ENCODE measurements around the gene RMI1.

RMI1 gene

DNA sequence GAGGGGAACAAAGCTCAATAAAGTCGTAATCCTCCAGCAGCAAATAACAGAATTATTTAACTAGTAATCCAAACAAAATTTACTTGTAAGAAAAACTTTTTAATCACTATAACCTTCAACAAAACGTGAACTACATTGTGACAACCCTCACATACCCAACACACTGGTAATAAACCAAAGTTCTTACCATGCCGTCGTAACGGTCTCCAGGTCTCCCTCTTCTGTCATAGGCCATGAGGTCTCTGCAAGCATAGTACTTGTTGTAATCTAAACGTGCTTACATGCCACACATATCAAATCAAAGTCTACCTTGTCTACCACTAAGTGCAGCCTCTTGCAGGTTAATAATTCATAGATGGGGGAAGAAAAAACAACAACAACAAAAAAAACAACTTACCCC, 9.1 kb upstream of the RMI1 start:
- no peak for FAIRE-seq

DNA sequence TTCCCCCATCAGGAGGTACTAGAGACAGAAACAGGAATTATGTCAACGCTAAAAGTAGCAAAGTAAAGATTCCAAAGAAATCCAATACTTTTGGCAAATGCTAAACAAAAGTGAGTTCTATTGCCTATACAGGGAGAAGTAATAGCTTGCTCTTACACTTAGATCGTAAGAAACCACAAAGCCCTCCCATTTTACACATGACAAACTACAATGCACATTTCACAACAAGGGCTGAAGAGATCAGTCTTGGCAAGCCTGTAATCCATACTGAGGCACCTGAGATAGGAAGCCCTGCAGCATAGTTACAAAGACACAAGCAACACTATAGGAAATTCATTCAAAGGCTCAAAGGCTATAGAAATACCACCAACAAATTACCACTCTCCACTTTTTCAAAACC, 8.3 kb upstream of the RMI1 start:
- FAIRE-seq = no peak

DNA sequence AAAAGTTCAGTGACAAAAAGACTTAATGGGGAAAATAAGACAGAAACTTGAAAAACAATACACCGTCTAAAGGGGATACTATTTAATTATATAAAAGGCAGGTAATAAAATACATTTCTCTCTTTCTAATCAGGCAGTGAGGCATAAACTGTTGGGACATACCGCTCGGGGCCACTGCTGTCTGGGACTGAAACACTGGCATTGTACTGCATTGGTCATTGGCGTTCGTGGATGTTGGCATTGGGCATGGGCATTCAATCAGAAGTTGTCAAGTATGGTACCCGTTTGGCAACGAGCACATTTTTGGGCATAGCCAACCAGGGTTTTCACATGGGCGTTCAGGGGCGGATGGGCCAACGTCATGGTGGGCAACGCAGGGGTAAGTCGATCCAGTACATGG, 5.3 kb upstream of the RMI1 start:
- no peak for FAIRE-seq

DNA sequence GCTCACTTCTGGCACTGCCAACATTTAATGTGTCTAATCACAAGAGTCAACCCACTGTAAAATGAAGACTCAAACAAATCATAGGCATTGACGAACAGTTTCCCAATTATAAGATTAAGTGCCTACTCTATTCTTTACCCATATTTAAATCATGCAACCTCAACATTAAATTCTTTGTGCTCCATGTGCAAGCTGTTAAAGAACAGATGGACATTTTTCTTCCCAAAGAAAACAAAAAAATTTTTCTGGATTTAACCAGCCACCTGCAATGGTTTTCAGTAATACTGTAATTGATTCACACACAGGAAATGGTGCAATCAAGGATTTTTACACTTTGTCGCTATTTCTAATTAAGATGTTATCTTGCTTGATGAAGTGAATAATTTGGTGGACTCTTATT, 4.2 kb upstream of the RMI1 start:
- FAIRE-seq = no peak

DNA sequence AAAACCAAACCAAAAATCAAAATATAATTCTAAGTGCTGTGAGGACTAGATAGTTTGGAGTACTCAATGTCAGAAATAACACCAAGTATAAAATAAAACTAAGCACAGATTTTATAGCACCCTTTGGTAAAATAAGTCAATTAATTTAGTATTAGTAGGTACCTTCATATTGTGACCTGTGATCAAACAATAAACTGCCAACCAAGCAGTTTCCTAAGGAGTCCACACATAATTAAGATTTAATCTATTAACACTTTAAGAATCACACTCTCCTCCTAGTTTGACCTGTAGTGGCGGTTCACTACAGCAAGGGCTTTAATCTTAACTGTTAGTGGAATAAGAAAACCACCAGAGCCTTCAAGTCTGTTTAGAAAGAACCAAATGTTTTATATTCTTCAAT, 3.4 kb upstream of the RMI1 start:
- no peak for FAIRE-seq

DNA sequence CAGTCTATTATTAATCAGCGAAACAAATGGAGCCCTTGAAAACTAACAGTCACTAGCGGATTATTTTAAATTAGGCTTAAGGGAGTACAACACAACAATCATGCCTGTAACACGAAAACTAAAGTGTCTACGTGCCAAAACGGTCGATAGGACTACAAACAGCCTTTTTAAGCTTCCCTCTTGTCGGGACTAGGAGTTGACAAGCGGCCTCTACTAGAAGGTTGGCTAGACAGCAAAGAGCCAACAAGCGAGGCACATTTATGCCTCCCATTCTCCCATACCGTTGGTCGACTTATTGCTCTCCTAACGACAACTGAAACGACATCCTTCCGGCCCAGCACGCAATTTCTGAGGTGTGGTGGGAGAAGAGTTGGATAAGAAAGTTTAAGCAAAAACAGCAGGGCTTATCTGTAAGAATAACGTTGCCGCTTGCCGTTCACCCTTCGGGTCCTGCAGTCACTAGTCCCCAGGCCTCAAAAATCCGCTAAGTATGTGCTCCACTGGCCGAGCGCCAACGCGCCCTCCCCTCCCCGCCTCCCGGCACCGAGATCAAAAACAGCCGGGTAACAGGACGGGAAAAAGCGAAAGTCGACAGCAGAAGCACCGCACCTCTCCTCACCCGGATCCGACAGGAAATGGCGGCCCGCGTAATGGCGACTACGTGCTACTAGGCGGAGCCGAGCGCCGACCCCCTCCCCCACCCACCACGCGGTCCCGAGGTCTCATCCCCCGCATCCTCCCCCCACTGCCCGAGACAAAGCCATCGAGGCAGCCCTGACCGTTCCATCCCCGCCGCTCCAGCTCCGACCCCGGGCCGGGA, 1.4 kb upstream of the RMI1 start:
- no peak for FAIRE-seq

DNA sequence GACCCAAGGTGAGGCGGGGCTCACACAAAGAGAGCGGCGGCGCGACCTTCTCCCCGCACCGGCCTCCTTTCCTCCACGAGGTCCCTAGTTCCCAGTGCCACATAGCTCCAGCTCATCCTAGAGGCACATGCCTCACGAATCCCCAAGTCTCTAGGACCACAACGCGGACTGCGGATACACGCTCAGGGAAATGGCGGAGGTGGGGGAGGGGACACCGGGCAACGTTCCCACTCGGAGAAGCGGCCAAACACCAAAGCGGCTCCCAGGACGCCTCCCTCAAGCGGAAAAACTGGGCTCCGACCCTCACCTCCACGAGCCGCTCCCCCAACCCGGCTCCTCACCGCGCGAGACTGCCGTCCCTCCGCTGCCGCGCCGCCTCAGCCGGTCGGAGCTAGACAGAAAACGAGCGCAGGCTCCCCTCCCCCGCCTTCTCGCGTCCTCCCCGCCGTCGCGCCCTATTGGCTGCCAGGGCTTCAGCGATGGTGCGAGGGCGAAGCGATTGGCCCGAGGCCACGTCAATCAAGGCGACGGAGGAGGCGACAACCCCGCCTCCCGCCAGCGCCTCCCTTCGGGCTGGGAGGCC, 702 bp upstream of the RMI1 start, which contains the start of gene HNRNPK:
TSS of gene HNRNPK (minus strand) at position 404 of the 583 bp plus-strand sequence. CDS start 1,963 bp downstream, outside the sequence.
- peak; percentile 11 for FAIRE-seq

DNA sequence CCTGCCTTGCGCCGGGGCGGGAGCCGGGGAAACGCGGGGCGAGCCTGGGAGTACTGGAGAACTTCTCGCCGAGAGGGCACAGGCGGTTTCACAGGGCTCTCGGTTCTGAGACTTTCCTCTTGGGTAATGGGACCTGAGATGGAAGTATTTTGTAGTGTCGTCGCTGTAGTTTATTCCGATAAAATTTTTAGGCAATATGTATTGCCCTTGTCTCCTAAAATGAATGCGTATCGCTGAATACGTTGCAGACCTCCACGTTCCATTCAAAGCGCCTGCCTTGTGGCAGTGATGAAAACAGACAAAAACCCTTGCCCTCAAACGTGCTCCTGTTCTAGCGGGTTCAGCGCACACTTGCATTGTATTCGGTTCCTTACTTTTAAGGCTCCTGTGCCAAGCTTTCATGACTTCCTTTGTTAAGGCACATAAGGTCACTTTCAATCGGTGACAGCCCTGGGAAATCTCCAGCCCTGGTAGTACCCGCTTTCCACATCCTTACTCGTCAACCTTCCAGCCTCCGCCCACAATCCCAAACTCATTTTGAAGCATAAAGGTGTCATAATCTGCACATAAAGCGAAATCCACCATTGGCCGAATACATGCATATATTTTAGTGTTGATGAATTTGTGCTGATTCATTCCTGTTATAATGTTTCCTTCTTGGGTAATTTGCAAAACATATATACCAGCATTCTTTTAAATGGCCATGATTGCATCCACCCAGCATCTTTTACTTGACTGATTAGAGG, 694 bp downstream of the RMI1 start:
- no peak for FAIRE-seq

DNA sequence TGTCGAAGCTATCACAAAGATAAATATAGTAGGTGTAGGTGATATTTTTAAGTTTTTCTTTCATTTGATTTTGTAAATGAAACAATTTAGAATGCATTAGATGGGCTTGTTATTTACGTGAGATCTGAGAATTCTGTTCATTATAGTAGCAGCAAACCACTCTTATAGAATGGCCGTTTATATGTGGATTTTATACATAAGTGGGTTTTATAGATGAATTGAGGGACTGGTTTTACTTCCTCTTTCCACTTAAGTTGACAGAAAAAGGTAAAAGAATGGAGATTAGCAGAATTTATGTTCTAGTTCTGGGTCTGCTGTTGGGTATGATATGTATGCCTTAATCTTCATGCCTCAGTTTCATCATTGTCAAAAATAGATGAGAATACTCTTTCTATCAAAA, 5.6 kb downstream of the RMI1 start:
- no peak for FAIRE-seq

DNA sequence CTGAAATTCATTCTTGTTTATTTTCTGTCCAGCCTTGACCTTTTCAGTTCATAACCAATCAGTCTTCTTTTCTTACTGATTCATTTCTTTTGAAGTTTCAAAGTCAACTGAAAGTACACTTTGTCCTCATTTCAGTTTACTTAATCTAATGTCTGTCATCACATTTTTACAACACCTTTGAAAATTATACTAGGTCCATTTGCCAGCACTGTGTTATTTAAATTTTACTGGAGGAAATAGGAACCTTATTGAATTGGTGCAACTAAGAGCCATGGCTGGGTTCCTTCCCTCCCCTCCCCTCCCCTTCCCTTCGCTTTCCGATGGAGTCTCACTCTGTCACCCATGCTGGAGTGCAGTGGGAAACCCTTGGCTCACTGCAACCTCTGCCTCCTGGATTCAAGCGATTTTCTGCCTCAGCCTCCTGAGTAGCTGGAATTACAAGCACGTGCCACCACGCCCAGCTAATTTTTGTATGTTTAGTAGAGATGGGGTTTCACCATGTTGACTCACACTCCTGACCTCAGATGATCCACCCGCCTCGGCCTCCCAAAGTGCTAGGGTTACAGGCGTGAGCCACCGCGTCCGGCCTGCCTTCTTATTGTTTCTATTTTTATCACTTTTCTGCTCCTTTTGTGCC, 6.3 kb downstream of the RMI1 start:
- no peak for FAIRE-seq

DNA sequence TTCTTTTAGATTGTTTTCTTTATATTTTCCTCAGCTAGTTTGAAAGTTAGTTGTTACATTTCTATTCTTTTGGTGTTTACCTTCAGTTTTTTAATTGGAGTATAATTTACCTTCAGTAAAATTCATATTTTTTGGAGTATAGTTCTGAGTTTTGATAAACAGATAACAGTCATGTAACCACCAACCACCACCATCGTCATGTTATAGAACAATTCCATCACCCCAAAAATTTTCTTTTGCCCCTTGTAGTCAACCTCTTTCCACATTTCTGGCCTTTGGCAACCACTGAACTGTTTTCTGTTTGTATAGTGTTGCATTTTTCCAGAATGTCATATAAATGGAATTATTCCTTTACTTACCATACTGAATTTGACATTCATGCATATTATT, 6.8 kb downstream of the RMI1 start:
- FAIRE-seq = no peak

DNA sequence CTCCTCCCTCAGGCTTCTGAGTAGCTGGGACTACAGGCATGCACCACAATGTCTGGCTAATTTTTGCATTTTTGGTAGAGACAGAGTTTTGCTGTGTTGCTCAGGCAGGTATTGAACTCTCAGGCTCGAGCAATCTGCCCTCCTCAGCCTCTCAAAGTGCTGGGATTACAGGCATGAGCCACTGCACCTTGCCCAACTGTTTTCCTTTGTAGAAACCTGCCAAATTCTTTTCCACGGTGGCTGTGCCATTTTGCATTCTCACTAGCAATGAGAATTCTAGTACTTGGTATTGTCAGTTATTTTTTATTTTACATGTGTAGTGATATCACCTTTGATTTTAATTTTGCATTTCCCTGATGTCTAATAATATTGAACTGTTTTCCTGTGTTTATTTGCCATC, 7.8 kb downstream of the RMI1 start:
- FAIRE-seq = no peak

DNA sequence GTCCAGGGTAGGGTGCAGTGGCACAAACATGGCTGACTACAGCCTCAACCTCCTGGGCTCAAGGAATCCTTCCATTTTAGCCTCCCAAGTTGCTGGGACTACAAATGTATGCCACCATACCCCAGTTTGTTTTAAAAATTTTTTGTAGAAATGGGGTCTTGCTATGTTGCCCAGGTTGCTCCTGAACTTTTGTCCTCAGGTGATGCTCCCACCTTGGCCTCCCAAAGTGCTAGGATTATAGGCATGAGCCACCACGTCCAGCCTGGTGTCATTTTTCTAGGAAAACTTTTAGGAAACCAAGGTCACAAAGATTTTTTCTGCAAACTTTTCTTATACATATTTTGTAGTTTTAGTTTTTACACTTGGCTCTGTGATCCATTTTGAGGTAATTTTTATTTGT, 10.8 kb downstream of the RMI1 start:
- no peak for FAIRE-seq

DNA sequence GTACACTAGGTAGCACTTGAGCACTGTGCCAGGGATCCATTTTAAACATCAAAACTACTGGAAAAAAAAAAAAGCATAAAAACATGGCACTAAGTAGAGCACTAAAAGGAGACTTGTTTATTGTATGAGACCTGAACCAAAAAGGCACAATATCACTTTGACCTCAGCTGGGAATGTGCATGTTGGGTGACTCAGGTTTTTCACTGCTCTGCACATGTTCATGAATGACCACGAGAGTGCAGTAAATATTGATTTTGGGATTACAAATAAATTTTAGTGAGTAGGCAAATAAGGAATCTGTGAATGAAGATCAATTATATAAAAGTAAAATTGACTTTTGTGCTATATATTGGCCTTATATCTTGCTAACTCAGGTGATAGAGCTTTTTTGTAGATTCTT, 11.8 kb downstream of the RMI1 start:
- FAIRE-seq = no peak

DNA sequence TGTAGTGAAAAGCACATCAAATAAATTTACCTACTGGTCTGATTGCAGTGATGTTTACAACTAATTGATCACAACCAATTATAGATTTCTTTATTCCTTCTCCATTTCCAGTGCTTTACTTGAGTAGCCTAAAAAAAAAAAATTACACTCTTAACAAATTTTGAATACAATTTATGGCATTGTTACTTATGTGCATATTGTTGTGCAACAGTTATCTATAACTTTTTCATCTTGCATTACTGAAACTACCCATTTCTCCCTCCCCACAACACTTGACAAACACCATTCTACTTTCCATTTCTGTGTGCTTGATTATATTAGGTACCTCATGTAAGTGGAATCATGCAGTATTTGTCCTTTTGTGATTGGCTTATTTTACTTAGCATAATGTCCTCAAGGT, 12.3 kb downstream of the RMI1 start:
- no peak for FAIRE-seq

DNA sequence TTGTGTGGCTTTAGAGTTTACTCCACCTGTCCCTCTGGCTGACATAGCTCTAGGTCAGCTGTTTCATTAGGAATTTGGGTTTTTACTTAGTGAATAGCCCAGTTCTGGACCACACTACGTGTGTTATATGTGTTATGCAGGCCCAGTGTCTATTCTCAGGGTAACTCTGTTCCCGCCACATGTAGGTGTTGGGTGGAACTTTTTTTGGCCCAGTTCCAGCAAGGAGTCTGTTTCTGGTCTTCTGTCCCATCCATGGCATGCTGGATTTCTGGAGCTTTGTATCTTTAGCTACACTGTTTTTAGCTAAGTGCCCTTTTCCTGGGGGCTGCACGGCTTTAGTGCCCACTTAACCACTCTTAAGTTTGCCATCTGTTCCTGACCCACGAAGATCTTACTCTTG, 15.5 kb downstream of the RMI1 start:
- no peak for FAIRE-seq

DNA sequence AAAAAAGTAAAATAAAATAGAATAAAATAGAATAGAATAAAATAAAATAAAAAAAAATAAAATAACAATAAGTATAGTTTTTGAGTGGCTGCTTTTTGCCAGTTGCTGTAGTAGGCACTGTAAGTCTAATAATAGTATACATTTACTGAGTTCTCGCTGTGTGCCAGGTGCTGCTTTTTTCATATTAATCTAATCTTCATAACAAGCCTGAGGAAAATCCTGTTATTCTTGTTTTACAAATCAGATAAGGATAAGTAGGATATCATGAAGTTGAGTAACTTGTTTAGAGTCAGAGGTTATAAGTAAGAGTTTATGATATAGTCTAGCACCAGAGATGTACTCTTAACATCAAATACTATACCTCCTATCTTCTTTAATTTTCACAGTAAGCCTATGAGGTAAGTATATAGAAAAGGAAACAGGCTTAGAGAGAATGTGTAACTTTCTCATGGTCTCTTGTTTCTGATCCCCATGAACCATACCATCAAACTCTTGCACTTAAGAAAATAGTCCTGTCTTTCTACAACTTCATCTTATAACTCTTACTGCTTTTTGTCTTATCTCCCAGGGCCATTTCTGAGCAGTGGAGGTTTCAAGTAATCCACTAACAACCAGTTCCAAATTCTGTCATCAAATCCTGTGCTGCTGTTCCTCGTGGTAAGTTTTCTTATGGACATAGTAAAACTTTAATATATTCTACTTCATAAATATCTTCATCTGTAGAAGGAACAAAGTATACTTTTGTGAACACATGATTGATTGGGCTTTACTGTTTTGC, 18.7 kb downstream of the RMI1 start:
- no peak for FAIRE-seq

DNA sequence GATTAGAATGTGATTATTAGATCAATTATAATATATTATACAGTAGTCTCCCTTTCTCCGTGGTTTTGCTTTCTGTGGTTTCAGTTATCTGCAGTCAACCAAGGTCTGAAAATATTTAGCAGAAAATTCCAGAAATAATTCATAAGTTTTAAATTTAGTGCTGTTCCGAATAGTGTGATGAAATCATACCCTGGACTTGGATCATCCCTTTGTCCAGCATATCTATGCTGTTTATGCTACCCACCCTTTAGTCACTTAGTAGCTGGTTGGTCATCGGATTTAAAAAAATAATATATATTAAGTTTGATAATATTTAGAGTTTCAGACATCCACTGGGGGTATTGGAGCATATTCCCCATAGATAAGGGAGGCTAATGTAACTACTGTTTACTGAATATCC, 19.6 kb downstream of the RMI1 start:
- no peak for FAIRE-seq

DNA sequence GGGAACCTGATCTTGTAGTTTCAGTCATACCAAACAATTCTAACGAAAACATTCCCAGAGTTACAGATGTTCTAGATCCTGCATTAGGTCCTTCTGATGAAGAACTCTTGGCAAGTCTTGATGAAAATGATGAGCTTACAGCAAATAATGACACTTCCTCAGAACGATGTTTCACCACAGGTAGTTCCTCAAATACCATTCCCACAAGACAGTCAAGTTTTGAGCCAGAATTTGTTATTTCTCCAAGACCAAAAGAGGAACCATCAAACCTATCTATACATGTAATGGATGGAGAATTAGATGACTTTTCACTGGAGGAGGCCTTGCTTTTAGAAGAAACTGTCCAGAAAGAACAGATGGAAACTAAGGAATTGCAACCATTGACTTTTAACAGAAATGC, 21.0 kb downstream of the RMI1 start:
- no peak for FAIRE-seq

DNA sequence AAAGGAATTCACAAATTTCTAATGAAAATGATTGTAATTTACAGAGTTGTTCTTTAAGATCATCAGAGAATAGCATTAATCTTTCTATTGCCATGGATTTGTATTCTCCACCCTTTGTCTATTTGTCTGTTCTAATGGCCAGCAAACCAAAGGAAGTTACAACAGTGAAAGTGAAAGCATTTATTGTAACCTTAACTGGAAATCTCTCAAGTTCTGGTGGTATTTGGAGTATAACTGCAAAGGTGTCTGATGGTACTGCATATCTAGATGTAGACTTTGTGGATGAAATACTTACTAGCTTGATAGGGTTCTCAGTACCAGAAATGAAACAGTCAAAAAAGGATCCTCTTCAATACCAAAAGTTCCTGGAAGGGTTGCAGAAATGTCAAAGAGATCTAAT, 21.7 kb downstream of the RMI1 start:
- FAIRE-seq = no peak

DNA sequence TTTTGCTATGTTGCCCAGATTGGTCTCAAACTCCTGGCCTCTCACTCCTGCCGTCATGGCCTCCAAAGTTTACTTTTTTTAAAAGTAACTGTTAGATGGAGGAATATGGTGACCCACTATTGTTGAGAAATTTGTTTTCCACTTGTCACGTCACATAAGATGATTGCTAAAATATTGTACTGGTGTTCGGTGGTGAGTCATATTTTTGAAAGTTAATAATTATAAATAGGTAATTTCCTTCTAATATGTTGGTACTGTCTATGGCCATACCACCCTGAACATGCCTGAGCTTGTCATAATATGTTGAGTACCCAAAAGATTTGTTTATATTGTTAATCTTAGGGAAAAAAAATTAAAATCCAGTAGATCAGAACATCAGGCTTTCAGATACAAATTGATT, 22.6 kb downstream of the RMI1 start:
- FAIRE-seq = no peak

DNA sequence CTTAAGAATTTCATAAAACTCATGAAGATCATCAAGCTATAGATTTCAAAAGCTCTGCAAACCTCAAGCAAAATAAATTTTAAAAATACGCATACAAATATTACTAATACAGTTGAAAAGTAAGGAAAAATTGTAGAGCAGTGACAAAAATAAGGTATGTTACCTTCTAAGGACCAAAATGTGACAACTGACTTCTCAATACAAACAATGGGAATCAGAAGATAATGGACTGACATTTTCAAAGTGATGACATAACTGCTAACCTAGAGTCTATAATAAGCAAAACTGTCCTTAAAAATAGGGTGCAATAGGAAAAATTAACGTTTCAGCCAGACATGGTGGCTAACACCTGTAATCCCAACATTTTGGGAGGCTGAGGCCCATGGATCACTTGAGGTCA, 27.1 kb downstream of the RMI1 start:
- FAIRE-seq = no peak

DNA sequence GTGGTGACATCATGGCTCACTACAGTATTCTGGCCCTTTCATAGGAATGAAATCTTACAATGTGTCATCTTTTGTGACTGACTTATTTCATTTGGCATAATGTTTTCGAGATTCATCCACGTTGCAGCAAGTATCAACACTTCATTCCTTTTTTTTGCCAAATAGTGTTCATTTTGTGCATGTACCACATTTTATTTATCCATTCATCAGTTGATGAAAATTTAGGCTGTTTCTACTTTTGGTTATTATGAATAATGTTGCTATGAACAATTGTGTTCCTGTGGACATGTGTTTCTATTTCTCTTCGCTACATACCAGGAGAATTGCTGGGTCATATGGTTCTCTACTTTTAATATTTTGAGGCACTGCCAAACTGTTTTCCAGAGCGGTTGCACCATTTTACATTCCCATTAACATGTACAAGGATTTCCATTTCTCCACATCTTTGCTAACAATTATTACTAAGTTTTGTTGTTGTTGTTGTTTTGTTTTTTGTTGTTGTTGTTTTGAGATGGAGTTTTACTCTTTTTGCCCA, 43.5 kb downstream of the RMI1 start:
- no peak for FAIRE-seq

All from A204.1 (cell line).